Neural cell (in vitro differentiated cells): ENCODE results near the gene HOXC9. TPM values are rescaled to one million over a fixed set of nuclear protein-coding genes. Genes with fewer than 3 reads are reported as not detected.

ENCODE experiments used
- H2AFZ ChIP-seq: fragments of 200-600, 300-800 bp; sonication (generic), shearing (Covaris generic); 2 replicates; pipeline ENCODE4 v1.6.0; 2014; ENCODE audit warnings: low read depth, mild to moderate bottlenecking, antibody characterized with exemption, low read length, moderate library complexity
- H3F3A ChIP-seq: fragments of 200-600 bp; shearing (Covaris generic); 2 replicates; pipeline ENCODE4 v1.6.1; 2016; ENCODE audit warnings: mild to moderate bottlenecking, moderate library complexity, mixed read lengths, antibody characterized with exemption, low read length; ENCODE audit not compliant: insufficient read depth, poor library complexity, severe bottlenecking
- H3K27ac ChIP-seq: fragments of 200-600, 300-800 bp; sonication (generic), shearing (Covaris generic); 2 replicates; pipeline ENCODE4 v1.5.1; 2014; ENCODE audit warnings: mild to moderate bottlenecking, low read length, moderate library complexity
- H3K27me3 ChIP-seq: fragments of 300-800, 200-600 bp; sonication (generic), shearing (Covaris generic); 2 replicates; pipeline ENCODE4 v1.6.0; 2014; ENCODE audit warnings: mild to moderate bottlenecking, low read depth, low read length, moderate library complexity; ENCODE audit not compliant: insufficient read depth
- H3K36me3 ChIP-seq: fragments of 300-800, 200-600 bp; sonication (generic), shearing (Covaris generic); 2 replicates; pipeline ENCODE4 v1.5.1; 2014; ENCODE audit warnings: mild to moderate bottlenecking, antibody characterized with exemption, low read length, moderate library complexity; ENCODE audit not compliant: insufficient read depth
- H3K4me2 ChIP-seq: fragments of 300-800, 200-600 bp; sonication (generic), shearing (Covaris generic); 2 replicates; pipeline ENCODE4 v1.6.0; 2014; ENCODE audit warnings: mild to moderate bottlenecking, low read length
- H3K4me3 ChIP-seq: fragments of 300-800, 200-600 bp; sonication (generic), shearing (Covaris generic); 2 replicates; pipeline ENCODE4 v1.5.1; 2014; ENCODE audit warnings: mild to moderate bottlenecking, low read length, moderate library complexity
- H3K79me2 ChIP-seq: fragments of 200-600 bp; shearing (Covaris generic); replicated peaks from 2 replicates; pipeline ENCODE4 v1.6.0; 2014; ENCODE audit warnings: mild to moderate bottlenecking, low read length, moderate library complexity; ENCODE audit not compliant: insufficient read depth
- H3K9ac ChIP-seq: fragments of 300-800, 200-600 bp; sonication (generic), shearing (Covaris generic); 2 replicates; pipeline ENCODE4 v1.6.1; 2016; ENCODE audit warnings: mild to moderate bottlenecking, low read length, mixed read lengths
- H3K9me2 ChIP-seq: fragments of 200-600 bp; shearing (Covaris generic); 2 replicates; pipeline ENCODE4 v1.6.1; 2016; ENCODE audit warnings: mild to moderate bottlenecking, low read length, mixed read lengths; ENCODE audit not compliant: insufficient read depth
- H3K9me3 ChIP-seq: fragments of 200-600, 300-800 bp; sonication (generic), shearing (Covaris generic); 2 replicates; pipeline ENCODE4 v1.6.1; 2016; ENCODE audit warnings: mild to moderate bottlenecking, mixed run types, low read length, moderate library complexity, mixed read lengths
- H4K20me1 ChIP-seq: fragments of 200-600 bp; shearing (Covaris generic); 2 replicates; pipeline ENCODE4 v1.6.1; 2016; ENCODE audit warnings: mild to moderate bottlenecking, mixed run types; ENCODE audit not compliant: insufficient read depth
- CTCF ChIP-seq: fragments of 450-650 bp; IDR thresholded peaks from 2 replicates; pipeline ENCODE4 v1.5.1; 2014; ENCODE audit warnings: antibody characterized with exemption, mild to moderate bottlenecking, moderate library complexity; ENCODE audit not compliant: poor library complexity, severe bottlenecking
- EP300 ChIP-seq: fragments of 450-650 bp; conservative IDR thresholded peaks from 2 replicates; pipeline ENCODE4 v1.6.1; 2014; ENCODE audit warnings: antibody characterized with exemption, mild to moderate bottlenecking, moderate library complexity; ENCODE audit not compliant: poor library complexity, severe bottlenecking
- EZH2 ChIP-seq: fragments of 200-600, 300-800 bp; shearing (Covaris generic), sonication (generic); IDR thresholded peaks from 2 replicates; pipeline ENCODE4 v1.6.1; 2014; ENCODE audit warnings: antibody characterized with exemption, low read length, borderline replicate concordance, mild to moderate bottlenecking; ENCODE audit not compliant: insufficient read depth, poor library complexity, severe bottlenecking
- MXI1 ChIP-seq: fragments of 450-650 bp; conservative IDR thresholded peaks from 2 replicates; pipeline ENCODE4 v1.6.1; 2014; ENCODE audit warnings: antibody characterized with exemption, mild to moderate bottlenecking; ENCODE audit not compliant: poor library complexity, severe bottlenecking
- POLR2AphosphoS5 ChIP-seq: IDR thresholded peaks from 2 replicates; pipeline ENCODE4 v1.6.1; 2012
- RAD21 ChIP-seq: fragments of 450-650 bp; conservative IDR thresholded peaks from 2 replicates; pipeline ENCODE4 v1.6.1; 2014; ENCODE audit warnings: antibody characterized with exemption, mild to moderate bottlenecking, moderate library complexity
- SMC3 ChIP-seq: fragments of 450-650 bp; conservative IDR thresholded peaks from 2 replicates; pipeline ENCODE4 v1.6.1; 2014; ENCODE audit warnings: antibody characterized with exemption, mild to moderate bottlenecking, moderate library complexity; ENCODE audit not compliant: poor library complexity
- TAF1 ChIP-seq: IDR thresholded peaks from 2 replicates; pipeline ENCODE4 v1.6.1; 2012; ENCODE audit warnings: low read depth
- polyA plus RNA-seq: library from polyadenylated mRNA; depleted of rRNA; stranded (reverse); fragments of >200 nt; gene quantifications from 2 replicates; pipeline ENCODE4 v1.2.3, GENCODE V29; 2014
- TF ChIP-seq, protein P1 (sequence below): IDR thresholded peaks from 2 replicates; pipeline ENCODE4 v1.6.1; 2012; ENCODE audit warnings: borderline replicate concordance

The HOXC9 gene
- polyA plus RNA-seq, 1 donor from 2014 or later = not detected

- H3K27ac ChIP-seq = no peak overlapping the region
- no peaks in the 10 kb centered on the region for H3F3A ChIP-seq
- H3K9ac ChIP-seq = no peak overlapping the region
- H3K79me2 ChIP-seq = no peaks in the 10 kb centered on the region
- peaks cover 98% of the 10 kb centered on the region for H3K27me3 ChIP-seq
- no peak overlapping the region for H2AFZ ChIP-seq
- H3K9me2 ChIP-seq = no peaks in the 10 kb centered on the region
- H3K4me3 ChIP-seq = no peak overlapping the region
- no peak overlapping the region for H3K4me2 ChIP-seq
- no peaks in the 10 kb centered on the region for H3K9me3 ChIP-seq
- TF ChIP-seq RAD21 (no peak), MXI1 (no peak), TAF1 (no peak), EZH2 (no peak), SMC3 (no peak), CTCF (no peak), EP300 (no peak)
- TF ChIP-seq, protein P1, sequence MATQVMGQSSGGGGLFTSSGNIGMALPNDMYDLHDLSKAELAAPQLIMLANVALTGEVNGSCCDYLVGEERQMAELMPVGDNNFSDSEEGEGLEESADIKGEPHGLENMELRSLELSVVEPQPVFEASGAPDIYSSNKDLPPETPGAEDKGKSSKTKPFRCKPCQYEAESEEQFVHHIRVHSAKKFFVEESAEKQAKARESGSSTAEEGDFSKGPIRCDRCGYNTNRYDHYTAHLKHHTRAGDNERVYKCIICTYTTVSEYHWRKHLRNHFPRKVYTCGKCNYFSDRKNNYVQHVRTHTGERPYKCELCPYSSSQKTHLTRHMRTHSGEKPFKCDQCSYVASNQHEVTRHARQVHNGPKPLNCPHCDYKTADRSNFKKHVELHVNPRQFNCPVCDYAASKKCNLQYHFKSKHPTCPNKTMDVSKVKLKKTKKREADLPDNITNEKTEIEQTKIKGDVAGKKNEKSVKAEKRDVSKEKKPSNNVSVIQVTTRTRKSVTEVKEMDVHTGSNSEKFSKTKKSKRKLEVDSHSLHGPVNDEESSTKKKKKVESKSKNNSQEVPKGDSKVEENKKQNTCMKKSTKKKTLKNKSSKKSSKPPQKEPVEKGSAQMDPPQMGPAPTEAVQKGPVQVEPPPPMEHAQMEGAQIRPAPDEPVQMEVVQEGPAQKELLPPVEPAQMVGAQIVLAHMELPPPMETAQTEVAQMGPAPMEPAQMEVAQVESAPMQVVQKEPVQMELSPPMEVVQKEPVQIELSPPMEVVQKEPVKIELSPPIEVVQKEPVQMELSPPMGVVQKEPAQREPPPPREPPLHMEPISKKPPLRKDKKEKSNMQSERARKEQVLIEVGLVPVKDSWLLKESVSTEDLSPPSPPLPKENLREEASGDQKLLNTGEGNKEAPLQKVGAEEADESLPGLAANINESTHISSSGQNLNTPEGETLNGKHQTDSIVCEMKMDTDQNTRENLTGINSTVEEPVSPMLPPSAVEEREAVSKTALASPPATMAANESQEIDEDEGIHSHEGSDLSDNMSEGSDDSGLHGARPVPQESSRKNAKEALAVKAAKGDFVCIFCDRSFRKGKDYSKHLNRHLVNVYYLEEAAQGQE = no peak
- H4K20me1 ChIP-seq = no peaks in the 10 kb centered on the region
- H3K36me3 ChIP-seq = no peaks in the 10 kb centered on the region
These were observed 19.3 kb downstream of the HOXC9 start for GRCh38 chr12:54019091-54019811.

- Histone ChIP-seq H3K4me3 (no peak overlapping the region), H3K9ac (no peak overlapping the region), H4K20me1 (no peaks in the 10 kb centered on the region), H3K36me3 (no peaks in the 10 kb centered on the region), H3K9me2 (no peaks in the 10 kb centered on the region), H3K27ac (no peak overlapping the region), H3K4me2 (no peak overlapping the region), H3F3A (no peaks in the 10 kb centered on the region), H3K9me3 (no peaks in the 10 kb centered on the region), H2AFZ (no peak overlapping the region), H3K79me2 (no peaks in the 10 kb centered on the region), H3K27me3 (peaks cover 98% of the 10 kb centered on the region)
- TF ChIP-seq MXI1 (no peak), POLR2AphosphoS5 (no peak), TAF1 (no peak), CTCF (no peak), EP300 (no peak), EZH2 (no peak)
These were observed 20.1 kb downstream of the HOXC9 start for GRCh38 chr12:54019924-54020590.
